HEK293T (cell line): ENCODE measurements around the gene PREB.

Source experiments
- CTCF ChIA-PET: fragments of 350-600 bp; formaldehyde crosslinking; extraction: SDS; loops from one replicate; lab custom pipeline; 2021; ENCODE audit warnings: antibody characterized with exemption, inconsistent platforms; lab: Yijun Ruan, JAX
- POLR2A ChIA-PET: fragments of 350-600 bp; formaldehyde crosslinking; extraction: SDS; loops from one replicate; lab custom pipeline; 2020; ENCODE audit warnings: antibody characterized with exemption, inconsistent platforms; lab: Yijun Ruan, JAX
- DNase-seq: peaks from one replicate; pipeline ENCODE4 v3.0.0; 2012; ENCODE audit warnings: mixed read lengths; ENCODE audit errors: extremely low spot score
- ARNT ChIP-seq: fragments of 450-650 bp; IDR thresholded peaks from 2 replicates; pipeline ENCODE4 v1.6.1; 2017; ENCODE audit warnings: mild to moderate bottlenecking
- BHLHE40 ChIP-seq: fragments of 450-650 bp; IDR thresholded peaks from 2 replicates; pipeline ENCODE4 v1.6.1; 2016; ENCODE audit warnings: mild to moderate bottlenecking, moderate library complexity, borderline replicate concordance
- CTBP1 ChIP-seq: fragments of 450-650 bp; IDR thresholded peaks from 2 replicates; pipeline ENCODE4 v1.6.1; 2016; ENCODE audit warnings: borderline replicate concordance
- ELF4 ChIP-seq: fragments of 450-650 bp; IDR thresholded peaks from 2 replicates; pipeline ENCODE4 v1.6.1; 2017; ENCODE audit warnings: antibody characterized with exemption
- FOXA1 ChIP-seq: fragments of 450-650 bp; IDR thresholded peaks from 2 replicates; pipeline ENCODE4 v1.6.1; 2016; ENCODE audit warnings: mild to moderate bottlenecking
- FOXK2 ChIP-seq: fragments of 450-650 bp; IDR thresholded peaks from 2 replicates; pipeline ENCODE4 v1.6.1; 2016; ENCODE audit warnings: mild to moderate bottlenecking
- FOXM1 ChIP-seq: fragments of 450-650 bp; IDR thresholded peaks from 2 replicates; pipeline ENCODE4 v1.6.1; 2017; ENCODE audit warnings: mild to moderate bottlenecking, borderline replicate concordance
- HDGF ChIP-seq: fragments of 450-650 bp; IDR thresholded peaks from 2 replicates; pipeline ENCODE4 v1.6.1; 2017; ENCODE audit warnings: antibody characterized with exemption, borderline replicate concordance
- L3MBTL2 ChIP-seq: fragments of 450-650 bp; conservative IDR thresholded peaks from 2 replicates; pipeline ENCODE4 v1.6.1; 2016; ENCODE audit warnings: mild to moderate bottlenecking
- LEF1 ChIP-seq: fragments of 450-650 bp; IDR thresholded peaks from 2 replicates; pipeline ENCODE4 v1.6.1; 2017; ENCODE audit warnings: mild to moderate bottlenecking, borderline replicate concordance
- NFRKB ChIP-seq: fragments of 450-650 bp; IDR thresholded peaks from 2 replicates; pipeline ENCODE4 v1.6.1; 2016; ENCODE audit warnings: mild to moderate bottlenecking, moderate library complexity
- SP1 ChIP-seq: fragments of 450-650 bp; IDR thresholded peaks from 2 replicates; pipeline ENCODE4 v1.6.1; 2017
- SUZ12 ChIP-seq: fragments of 450-650 bp; IDR thresholded peaks from 2 replicates; pipeline ENCODE4 v1.6.1; 2016; ENCODE audit warnings: mild to moderate bottlenecking
- TARDBP ChIP-seq: fragments of 450-650 bp; IDR thresholded peaks from 2 replicates; pipeline ENCODE4 v1.6.1; 2016
- ZNF384 ChIP-seq: fragments of 450-650 bp; IDR thresholded peaks from 2 replicates; pipeline ENCODE4 v1.6.1; 2016
- TF ChIP-seq, protein P1 (sequence below): fragments of 450-650 bp; IDR thresholded peaks from 2 replicates; pipeline ENCODE4 v1.6.1; 2016

PREB gene

GRCh38 chr2:27093430-27094352 lies 40.7 kb downstream of the PREB start:
- ChIA-PET CTCF (interaction anchor here (0.7 kb wide), 1 partner anchor 218 kb away, joined by 3 read pairs; no protein-coding TSS in a partner anchor), POLR2A (interaction anchor here (1.2 kb wide), 1 partner anchor 118 kb away, joined by 3 read pairs; the partner anchor contains the start of genes ATRAID and SLC5A6)
- TF ChIP-seq FOXK2 (no peak), CTBP1 (no peak), ARNT (no peak), NFRKB (no peak), HDGF (no peak), FOXM1 (no peak), TARDBP (no peak), BHLHE40 (no peak)
- TF ChIP-seq, protein P1, sequence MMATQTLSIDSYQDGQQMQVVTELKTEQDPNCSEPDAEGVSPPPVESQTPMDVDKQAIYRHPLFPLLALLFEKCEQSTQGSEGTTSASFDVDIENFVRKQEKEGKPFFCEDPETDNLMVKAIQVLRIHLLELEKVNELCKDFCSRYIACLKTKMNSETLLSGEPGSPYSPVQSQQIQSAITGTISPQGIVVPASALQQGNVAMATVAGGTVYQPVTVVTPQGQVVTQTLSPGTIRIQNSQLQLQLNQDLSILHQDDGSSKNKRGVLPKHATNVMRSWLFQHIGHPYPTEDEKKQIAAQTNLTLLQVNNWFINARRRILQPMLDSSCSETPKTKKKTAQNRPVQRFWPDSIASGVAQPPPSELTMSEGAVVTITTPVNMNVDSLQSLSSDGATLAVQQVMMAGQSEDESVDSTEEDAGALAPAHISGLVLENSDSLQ: no peak

GRCh38 chr2:27092696-27093429 lies 41.6 kb downstream of the PREB start:
- no peak for DNase-seq
- POLR2A ChIA-PET: interaction anchor here (1.2 kb wide), 1 partner anchor 119 kb away, joined by 3 read pairs; the partner anchor contains the start of genes ATRAID and SLC5A6
- TF ChIP-seq FOXA1: no peak
- no peak for TF ChIP-seq HDGF
- no peak for TF ChIP-seq L3MBTL2
- TF ChIP-seq, protein P1: no peak
- TF ChIP-seq SUZ12: no peak
- TF ChIP-seq FOXM1: no peak
- no peak for TF ChIP-seq LEF1
- CTCF ChIA-PET: interaction anchor here (0.7 kb wide), 1 partner anchor 218 kb away, joined by 3 read pairs; no protein-coding TSS in a partner anchor

More at GRCh38 chr2:27093430-27094352, 40.7 kb downstream of the PREB start:
- DNase-seq: no peak

- ChIA-PET CTCF (interaction anchor here (0.6 to 1.5 kb wide), 3 partner anchors 9 to 222 kb away, joined by 3 to 6 read pairs (median 3); no protein-coding TSS in a partner anchor), POLR2A (interaction anchor here (0.6 to 1.2 kb wide), 2 partner anchors 78 to 120 kb away, joined by 3 read pairs; partner anchors contain the start of genes ATRAID and SLC5A6)
- no peak for DNase-seq
Measured at GRCh38 chr2:27091746-27092695, 42.4 kb downstream of the PREB start.

GRCh38 chr2:27089111-27089954 lies 45.1 kb downstream of the PREB start:
- TF ChIP-seq TARDBP: no peak
- ChIA-PET POLR2A (interaction anchor here (0.9 to 5.2 kb wide), 3 partner anchors 8 to 174 kb away, joined by 3 to 37 read pairs (median 4); partner anchors contain the start of gene AGBL5), CTCF (interaction anchor here (0.6 to 0.9 kb wide), 3 partner anchors 16 to 127 kb away, joined by 3 to 4 read pairs (median 3); partner anchors contain the start of gene ABHD1)
- no peak for DNase-seq

More at GRCh38 chr2:27091746-27092695, 42.4 kb downstream of the PREB start:
- TF ChIP-seq ELF4 (no peak), SUZ12 (no peak), NFRKB (no peak), FOXM1 (no peak), BHLHE40 (no peak), HDGF (no peak), ARNT (no peak), SP1 (no peak), L3MBTL2 (no peak), FOXA1 (no peak), LEF1 (no peak), FOXK2 (no peak), CTBP1 (no peak), TARDBP (no peak), ZNF384 (no peak)
- TF ChIP-seq, protein P1: no peak
